HTR-8/SVneo (cell line): ENCODE measurements around the gene FAM177A1.
A peak's percentile ranks its signal among the peaks of the same experiment; 100 is the strongest.
"Not testable (repeated sequence)": the region's sequence is repeated elsewhere in the genome, so short reads cannot be mapped to it uniquely, and the experiment has no call there.

Experiments
- DNase-seq: peaks from one replicate; pipeline ENCODE4 v3.0.0; 2011; ENCODE audit warnings: low spot score, mixed read lengths; ENCODE audit not compliant: insufficient read length
- FAIRE-seq: peaks from 2 replicates; lab custom pipeline; 2011; peaks lifted over from hg19 to GRCh38; lab: Jason Lieb, UNC

The FAM177A1 gene

GRCh38 chr14:35052637-35053036 lies 6.6 kb downstream of the FAM177A1 start:
- FAIRE-seq: no peak
- DNase-seq: no peak

GRCh38 chr14:35061113-35061791 lies 15.2 kb downstream of the FAM177A1 start:
- DNase-seq: not testable (repeated sequence)

GRCh38 chr14:35065731-35066130 lies 19.7 kb downstream of the FAM177A1 start:
- DNase-seq, FAIRE-seq: not testable (repeated sequence)

More at GRCh38 chr14:35061113-35061791, 15.2 kb downstream of the FAM177A1 start:
- not testable (repeated sequence) for FAIRE-seq

GRCh38 chr14:35068238-35069012 lies 22.4 kb downstream of the FAM177A1 start:
- DNase-seq (no peak), FAIRE-seq (no peak)

GRCh38 chr14:35072226-35072625 lies 26.2 kb downstream of the FAM177A1 start:
- FAIRE-seq (no peak), DNase-seq (no peak)

GRCh38 chr14:35073486-35073885 lies 27.4 kb downstream of the FAM177A1 start:
- DNase-seq: no peak
- FAIRE-seq: no peak

GRCh38 chr14:35078082-35078481 lies 32.0 kb downstream of the FAM177A1 start:
- FAIRE-seq: no peak
- DNase-seq: no peak

- no peak for DNase-seq
- FAIRE-seq: no peak
Observed at GRCh38 chr14:35079742-35080141, 33.7 kb downstream of the FAM177A1 start.

GRCh38 chr14:35083530-35084150 lies 37.6 kb downstream of the FAM177A1 start:
- DNase-seq (no peak), FAIRE-seq (no peak)

GRCh38 chr14:35085441-35085840 lies 39.4 kb downstream of the FAM177A1 start:
- DNase-seq (no peak), FAIRE-seq (no peak)

- FAIRE-seq (no peak), DNase-seq (no peak)
Observed at GRCh38 chr14:35088514-35088913, 42.4 kb downstream of the FAM177A1 start.

GRCh38 chr14:35094645-35095044 lies 48.6 kb downstream of the FAM177A1 start:
- DNase-seq, FAIRE-seq: not testable (repeated sequence)

- FAIRE-seq (no peak), DNase-seq (no peak)
Observed at GRCh38 chr14:35107866-35108265, 61.8 kb downstream of the FAM177A1 start.

- FAIRE-seq (no peak), DNase-seq (no peak)
Observed at GRCh38 chr14:35112641-35113040, 66.6 kb downstream of the FAM177A1 start.

GRCh38 chr14:35113308-35113950 lies 67.4 kb downstream of the FAM177A1 start:
- FAIRE-seq: no peak
- DNase-seq: no peak

GRCh38 chr14:35114036-35114435 lies 68.0 kb downstream of the FAM177A1 start:
- no peak for FAIRE-seq

GRCh38 chr14:35116242-35116641 lies 70.2 kb downstream of the FAM177A1 start:
- no peak for DNase-seq
- no peak for FAIRE-seq

More at GRCh38 chr14:35114036-35114435, 68.0 kb downstream of the FAM177A1 start:
- peak; percentile 14 for DNase-seq

- FAIRE-seq (no peak), DNase-seq (no peak)
Observed at GRCh38 chr14:35117112-35117511, 71.0 kb downstream of the FAM177A1 start.

- no peak for FAIRE-seq
- DNase-seq: no peak
Observed at GRCh38 chr14:35121026-35121886, 75.2 kb downstream of the FAM177A1 start.
